PC-9 (cell line): ENCODE measurements around the gene APCDD1.
"Not testable (repeated sequence)": the region's sequence is repeated elsewhere in the genome, so short reads cannot be mapped to it uniquely, and the experiment has no call there.

Experiments used
- CTCF ChIP-seq: fragments of 200-600 bp; sonication (generic); conservative IDR thresholded peaks from 2 replicates; pipeline ENCODE4 v1.6.1; 2017; ENCODE audit warnings: mixed run types, antibody characterized with exemption, mild to moderate bottlenecking, moderate library complexity
- EZH2 ChIP-seq: fragments of 200-600 bp; sonication (generic); IDR thresholded peaks from 2 replicates; pipeline ENCODE4 v1.8.0; 2017; ENCODE audit warnings: antibody characterized with exemption, low read depth

DNA sequence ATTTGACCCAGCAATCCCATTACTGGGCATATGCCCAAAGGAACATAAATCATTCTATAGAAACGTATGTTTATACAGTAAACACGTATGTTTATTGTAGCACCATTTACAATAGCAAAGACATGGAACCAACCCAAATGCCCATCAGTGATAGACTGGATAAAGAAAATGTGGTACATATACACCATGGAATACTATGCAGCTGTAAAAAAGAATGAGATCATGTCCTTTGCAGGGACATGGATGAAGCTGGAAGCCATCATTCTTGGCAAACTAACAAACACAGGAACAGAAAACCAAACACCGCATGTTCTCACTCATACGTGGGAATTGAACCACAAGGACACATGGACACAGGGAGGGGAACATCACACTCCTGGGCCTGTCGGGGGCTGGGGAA lies 84.7 kb downstream of the APCDD1 start:
- TF ChIP-seq CTCF, EZH2: not testable (repeated sequence)
